ENCODE data around the gene SCUBE3.

DNA sequence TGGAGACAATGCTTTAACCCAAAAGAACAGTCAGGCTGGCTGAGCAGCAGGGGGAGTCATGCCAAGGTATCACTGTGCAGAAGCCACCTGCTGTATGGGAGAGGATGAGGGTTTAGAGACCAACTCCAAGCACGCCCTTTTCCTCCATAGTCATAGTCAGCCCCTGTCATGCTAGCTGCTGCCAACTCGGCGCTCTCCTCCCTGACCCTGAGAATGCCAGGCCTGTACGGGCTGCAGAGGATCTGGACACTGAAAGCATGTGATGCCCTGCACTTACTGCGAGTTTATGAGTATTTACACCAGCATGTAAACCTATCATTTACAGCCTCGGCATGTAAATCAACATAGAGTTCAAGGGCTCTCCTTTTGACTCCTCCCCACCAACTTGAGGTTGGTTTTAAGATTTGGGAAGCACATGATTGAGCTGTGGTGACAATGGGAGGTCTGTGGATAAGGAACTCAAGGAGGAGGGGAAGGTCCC lies 11.7 kb upstream of the SCUBE3 start:
- no peak for TF ChIP-seq POLR2AphosphoS5 (IDR thresholded peaks at IDR 0.05; ENCODE audit: borderline replicate concordance, low read depth, low read length)
- TF ChIP-seq EZH2 (IDR thresholded peaks at IDR 0.05): no peak

Data from SK-N-MC (cell line).